Measurements from ENCODE around the gene TNRC18. TPM values are rescaled to one million over a fixed set of nuclear protein-coding genes. Genes with fewer than 3 reads are reported as not detected.
A peak's percentile ranks its signal among the peaks of the same experiment; 100 is the strongest.

The TNRC18 gene
- total and polyA plus RNA-seq, 9 of the 15 experiments (the other 6 are each of a cell fraction or from before 2014, with no cell fraction given) = 0.03 to 43.2 (median 18.0) TPM

- no peaks in the 10 kb centered on the region for H3K27me3 ChIP-seq (ENCODE audit: control insufficient read depth in 2 of 2, insufficient read depth in 2 of 2, low read length in 2 of 2)
- TF ChIP-seq, protein P1, sequence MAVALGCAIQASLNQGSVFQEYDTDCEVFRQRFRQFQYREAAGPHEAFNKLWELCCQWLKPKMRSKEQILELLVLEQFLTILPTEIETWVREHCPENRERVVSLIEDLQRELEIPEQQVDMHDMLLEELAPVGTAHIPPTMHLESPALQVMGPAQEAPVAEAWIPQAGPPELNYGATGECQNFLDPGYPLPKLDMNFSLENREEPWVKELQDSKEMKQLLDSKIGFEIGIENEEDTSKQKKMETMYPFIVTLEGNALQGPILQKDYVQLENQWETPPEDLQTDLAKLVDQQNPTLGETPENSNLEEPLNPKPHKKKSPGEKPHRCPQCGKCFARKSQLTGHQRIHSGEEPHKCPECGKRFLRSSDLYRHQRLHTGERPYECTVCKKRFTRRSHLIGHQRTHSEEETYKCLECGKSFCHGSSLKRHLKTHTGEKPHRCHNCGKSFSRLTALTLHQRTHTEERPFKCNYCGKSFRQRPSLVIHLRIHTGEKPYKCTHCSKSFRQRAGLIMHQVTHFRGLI (CRISPR knock-in tag; IDR thresholded peaks at IDR 0.05) = no peak
- no peak overlapping the region for H3K4me3 ChIP-seq
- WGBS (ENCODE audit: insufficient coverage, low coverage, missing lambda C conversion rate) = 89% methylated on average over 14 of the region's 14 CpGs
- FAIRE-seq (no peak), ATAC-seq (no peak), DNase-seq (ENCODE audit: extremely low read depth in 1 of 4, low spot score in 3 of 4) (no peak)
- H3K27ac ChIP-seq (ENCODE audit: extremely low read depth, low read depth, low read length) = no peak overlapping the region
- intact Hi-C loops (cut with micrococcal nuclease) = no loop called here
- peak overlapping the region in 1 of 2 experiments; percentile 14; a peak in 1 of 4 replicates for H3K9ac ChIP-seq (ENCODE audit: insufficient read depth in 1 of 2, low read depth in 2 of 2, low read length in 2 of 2)
- H3K4me2 ChIP-seq (ENCODE audit: insufficient read depth, low read length) = no peak overlapping the region
- H3K9me1 ChIP-seq (ENCODE audit: control insufficient read depth, insufficient read depth, low read length) = no peaks in the 10 kb centered on the region
- H3K79me2 ChIP-seq (ENCODE audit: control insufficient read depth, insufficient read depth, low read length) = no peaks in the 10 kb centered on the region
- no peaks in the 10 kb centered on the region for H3K9me3 ChIP-seq (replicated peaks; ENCODE audit: control insufficient read depth, insufficient read depth, low read depth, low read length)
- ChIA-PET POLR2A (interaction anchor here (2.0 kb wide), 1 partner anchor 9 kb away, joined by 14 read pairs; no protein-coding TSS in a partner anchor), CTCF (ENCODE audit: low intra/inter-chr PET ratio) (no interaction called here)
- no peaks in the 10 kb centered on the region for H3K36me3 ChIP-seq (ENCODE audit: control insufficient read depth, insufficient read depth, low read length)
- H3K4me1 ChIP-seq (replicated peaks in 1 of 2; ENCODE audit: control insufficient read depth in 2 of 2, insufficient read depth in 2 of 2, low read length in 2 of 2) = peaks cover 0 to 16% of the 10 kb centered on the region in 2 experiments; a peak in 2 of 5 replicates
- no peak overlapping the region for H2AFZ ChIP-seq (ENCODE audit: low read depth, low read length)
- in situ Hi-C loops (cut with MboI) = no loop called here
- no TSS peak for BruUV-seq (replicated peaks)
- H4K20me1 ChIP-seq (replicated peaks; ENCODE audit: control insufficient read depth, insufficient read depth, low read length) = no peaks in the 10 kb centered on the region
Observed at GRCh38 chr7:5466551-5466950, 42.9 kb upstream of the TNRC18 start.

GRCh38 chr7:5463031-5463430 lies 39.4 kb upstream of the TNRC18 start:
- ChIA-PET POLR2A (no interaction called here), CTCF (ENCODE audit: low intra/inter-chr PET ratio) (no interaction called here)
- Histone ChIP-seq H3K4me3 (no peak overlapping the region), H3K9ac (ENCODE audit: insufficient read depth in 1 of 2, low read depth in 2 of 2, low read length in 2 of 2) (no peak overlapping the region), H3K4me1 (replicated peaks in 1 of 2; ENCODE audit: control insufficient read depth in 2 of 2, insufficient read depth in 2 of 2, low read length in 2 of 2) (peaks cover 9 to 24% of the 10 kb centered on the region in 2 experiments), H3K27ac (ENCODE audit: extremely low read depth, low read depth, low read length) (no peak overlapping the region), H2AFZ (ENCODE audit: low read depth, low read length) (no peak overlapping the region), H3K4me2 (ENCODE audit: insufficient read depth, low read length) (no peak overlapping the region), H3K27me3 (ENCODE audit: control insufficient read depth in 2 of 2, insufficient read depth in 2 of 2, low read length in 2 of 2) (no peaks in the 10 kb centered on the region), H4K20me1 (replicated peaks; ENCODE audit: control insufficient read depth, insufficient read depth, low read length) (no peaks in the 10 kb centered on the region), H3K79me2 (ENCODE audit: control insufficient read depth, insufficient read depth, low read length) (no peaks in the 10 kb centered on the region), H3K36me3 (ENCODE audit: control insufficient read depth, insufficient read depth, low read length) (no peaks in the 10 kb centered on the region), H3K9me1 (ENCODE audit: control insufficient read depth, insufficient read depth, low read length) (no peaks in the 10 kb centered on the region), H3K9me3 (replicated peaks; ENCODE audit: control insufficient read depth, insufficient read depth, low read depth, low read length) (no peaks in the 10 kb centered on the region)
- BruUV-seq (replicated peaks) = no TSS peak
- 71% methylated on average over 3 of the region's 3 CpGs for WGBS (ENCODE audit: insufficient coverage, low coverage, missing lambda C conversion rate)
- intact Hi-C loops (cut with micrococcal nuclease) (no loop called here), in situ Hi-C loops (cut with MboI) (no loop called here)
- DNase-seq (ENCODE audit: extremely low read depth in 1 of 4, low spot score in 3 of 4) = no peak
- no peak for ATAC-seq
- TF ChIP-seq ZNF133 (CRISPR knock-in tag; IDR thresholded peaks at IDR 0.05) = no peak
- TF ChIP-seq E2F5 (CRISPR knock-in tag; IDR thresholded peaks at IDR 0.05) = no peak
- TF ChIP-seq FOXJ2 (tag; IDR thresholded peaks at IDR 0.05) = no peak
- TF ChIP-seq ZNF143 (CRISPR knock-in tag; IDR thresholded peaks at IDR 0.05) = no peak
- FAIRE-seq = no peak
